Vagina (tissue), 2 donors: ENCODE results near the gene RBM15B. TPM values are rescaled to one million over a fixed set of nuclear protein-coding genes. Genes with fewer than 3 reads are reported as not detected.

Source experiments
- DNase-seq, 2 donors: peaks; one replicate each; pipeline ENCODE4 v3.0.0-alpha.2; 2017; ENCODE audit errors: extremely low spot score in 2 of 2
- H3K27ac ChIP-seq: fragments of 200-600 bp; sonication (generic); one replicate; pipeline ENCODE4 v1.5.1; 2019
- H3K27me3 ChIP-seq: fragments of 200-600 bp; sonication (generic); one replicate; pipeline ENCODE4 v1.5.1; 2019
- H3K36me3 ChIP-seq, 2 donors: fragments of 200-600 bp; sonication (generic); one replicate each; pipeline ENCODE4 v1.5.1; 2017 to 2019
- H3K4me1 ChIP-seq: fragments of 200-600 bp; sonication (generic); one replicate; pipeline ENCODE4 v1.5.1; 2019
- H3K4me3 ChIP-seq, 2 donors: fragments of 200-600 bp; sonication (generic); 1 replicate in 1 of 2; 2 replicates in 1 of 2; pipeline ENCODE4 v1.5.1; 2016 to 2019
- H3K9me3 ChIP-seq: fragments of 200-600 bp; sonication (generic); one replicate; pipeline ENCODE4 v1.5.1; 2019
- CTCF ChIP-seq, 3 experiments: fragments of 450-650 bp in 2 of 3; fragments of 200-600 bp in 1 of 3; sonication (generic) in 1 of 3; IDR thresholded peaks; one replicate each; pipeline ENCODE4 v1.5.1; 2017 to 2019; ENCODE audit warnings: antibody characterized with exemption in 3 of 3, mild to moderate bottlenecking in 2 of 3, moderate library complexity in 2 of 3
- POLR2A ChIP-seq, 2 donors: fragments of 450-650 bp; IDR thresholded peaks; one replicate each; pipeline ENCODE4 v1.6.1; 2017; ENCODE audit warnings: antibody characterized with exemption in 2 of 2, mild to moderate bottlenecking in 2 of 2, moderate library complexity in 2 of 2
- POLR2AphosphoS5 ChIP-seq, 2 donors: sonication (generic); formaldehyde crosslinking; IDR thresholded peaks; one replicate each; pipeline ENCODE4 v1.9.0; 2017; ENCODE audit warnings: antibody characterized with exemption in 2 of 2, mild to moderate bottlenecking in 2 of 2, low read depth in 1 of 2; ENCODE audit not compliant: insufficient read depth in 1 of 2
- intact Hi-C: fragments of 100-400 bp; cut with DNase I; formaldehyde crosslinking; loops from one replicate; pipeline ENCODE4 v1.15.1; 2023
- total RNA-seq: library from RNA; depleted of rRNA; stranded (reverse); fragments of >200 nt; gene quantifications from one replicate; pipeline ENCODE4 v1.2.3, GENCODE V29; 2016

The RBM15B gene
- total RNA-seq, 1 donor from 2014 or later: 20.6 TPM

GRCh38 chr3:51388286-51389029 lies 2.6 kb upstream of the RBM15B start:
- no peak for TF ChIP-seq POLR2A (IDR thresholded peaks at IDR 0.05)
- TF ChIP-seq POLR2AphosphoS5 (IDR thresholded peaks at IDR 0.05; ENCODE audit: insufficient read depth in 1 of 2, low read depth in 1 of 2): peak in 1 of 2 donors; percentile 48
- TF ChIP-seq CTCF (IDR thresholded peaks at IDR 0.05): peak in 1 of 3 experiments; percentile 3
- H3K36me3 ChIP-seq: peaks cover 0 to 21% of the 10 kb centered on the region in 2 donors
- peaks cover 79% of the 10 kb centered on the region for H3K4me1 ChIP-seq
- H3K9me3 ChIP-seq: no peaks in the 10 kb centered on the region
- H3K4me3 ChIP-seq: no peak overlapping the region
- no peaks in the 10 kb centered on the region for H3K27me3 ChIP-seq
- peak overlapping the region; percentile 11 for H3K27ac ChIP-seq
- DNase-seq: peak in 1 of 2 donors; percentile 96
- intact Hi-C loops: loop anchor here (5.0 kb wide), 1 partner anchor 771 kb away; the partner anchor contains the start of gene MAPKAPK3

GRCh38 chr3:51389423-51390183 lies 1.5 kb upstream of the RBM15B start:
- Histone ChIP-seq H3K27me3 (no peaks in the 10 kb centered on the region), H3K36me3 (peaks cover 0 to 33% of the 10 kb centered on the region in 2 donors), H3K27ac (no peak overlapping the region), H3K9me3 (no peaks in the 10 kb centered on the region), H3K4me3 (no peak overlapping the region), H3K4me1 (peaks cover 82% of the 10 kb centered on the region)
- peak in 1 of 2 donors; percentile 85 for DNase-seq
- TF ChIP-seq CTCF (IDR thresholded peaks at IDR 0.05) (peak; percentile 19 to 40 (median 38)), POLR2AphosphoS5 (IDR thresholded peaks at IDR 0.05; ENCODE audit: insufficient read depth in 1 of 2, low read depth in 1 of 2) (no peak)
- intact Hi-C loops: loop anchor here (5.0 to 10.0 kb wide), 2 partner anchors 285 to 772 kb away; partner anchors contain the start of genes MAPKAPK3 and TEX264

- intact Hi-C loops: loop anchor here (10.0 kb wide), 1 partner anchor 284 kb away; the partner anchor contains the start of gene TEX264
- TF ChIP-seq CTCF (IDR thresholded peaks at IDR 0.05): peak in 1 of 3 experiments; percentile 86
- no peak for TF ChIP-seq POLR2AphosphoS5 (IDR thresholded peaks at IDR 0.05; ENCODE audit: insufficient read depth in 1 of 2, low read depth in 1 of 2)
- Histone ChIP-seq H3K9me3 (no peaks in the 10 kb centered on the region), H3K27me3 (no peaks in the 10 kb centered on the region), H3K4me3 (peak overlapping the region; percentile 54 to 99), H3K27ac (peak overlapping the region; percentile 65), H3K36me3 (peaks cover 0 to 41% of the 10 kb centered on the region in 2 donors), H3K4me1 (peaks cover 90% of the 10 kb centered on the region)
- peak in 1 of 2 donors; percentile 70 for DNase-seq
Measured at GRCh38 chr3:51390246-51391074, 625 bp upstream of the RBM15B start.

GRCh38 chr3:51391566-51392354 lies 675 bp downstream of the RBM15B start:
- TF ChIP-seq CTCF (IDR thresholded peaks at IDR 0.05) (no peak), POLR2A (IDR thresholded peaks at IDR 0.05) (no peak)
- DNase-seq: peak in 1 of 2 donors; percentile 95
- intact Hi-C loops: loop anchor here (10.0 kb wide), 1 partner anchor 283 kb away; the partner anchor contains the start of gene TEX264
- peak overlapping the region; percentile 54 to 99 for H3K4me3 ChIP-seq
- H3K4me1 ChIP-seq: peaks cover 90% of the 10 kb centered on the region
- peaks cover 0 to 49% of the 10 kb centered on the region in 2 donors for H3K36me3 ChIP-seq
- no peaks in the 10 kb centered on the region for H3K27me3 ChIP-seq
- peak overlapping the region; percentile 75 for H3K27ac ChIP-seq
- H3K9me3 ChIP-seq: no peaks in the 10 kb centered on the region
